ENCODE data around the gene MAG. TPM values are rescaled to one million over a fixed set of nuclear protein-coding genes. Genes with fewer than 3 reads are reported as not detected.
"Not testable (repeated sequence)": the region's sequence is repeated elsewhere in the genome, so short reads cannot be mapped to it uniquely, and the experiment has no call there.

Gene MAG
- total RNA-seq, 4 donors from 2014 or later, result 0.91 to 15.1 TPM; not detected in 2

- no peak for DNase-seq
- no peak for TF ChIP-seq POLR2A (IDR thresholded peaks at IDR 0.05)
- TF ChIP-seq CTCF (IDR thresholded peaks at IDR 0.05), result no peak
- Histone ChIP-seq H3K27ac (no peak overlapping the region), H3K9me3 (no peaks in the 10 kb centered on the region), H3K27me3 (no peaks in the 10 kb centered on the region), H3K36me3 (no peaks in the 10 kb centered on the region), H3K4me3 (no peak overlapping the region), H3K4me1 (no peaks in the 10 kb centered on the region)
- intact Hi-C loops (cut with DNase I; ENCODE audit: low total_unique reads), result no loop called here
Observed at GRCh38 chr19:35354898-35355297, 62.9 kb downstream of the MAG start.

DNA sequence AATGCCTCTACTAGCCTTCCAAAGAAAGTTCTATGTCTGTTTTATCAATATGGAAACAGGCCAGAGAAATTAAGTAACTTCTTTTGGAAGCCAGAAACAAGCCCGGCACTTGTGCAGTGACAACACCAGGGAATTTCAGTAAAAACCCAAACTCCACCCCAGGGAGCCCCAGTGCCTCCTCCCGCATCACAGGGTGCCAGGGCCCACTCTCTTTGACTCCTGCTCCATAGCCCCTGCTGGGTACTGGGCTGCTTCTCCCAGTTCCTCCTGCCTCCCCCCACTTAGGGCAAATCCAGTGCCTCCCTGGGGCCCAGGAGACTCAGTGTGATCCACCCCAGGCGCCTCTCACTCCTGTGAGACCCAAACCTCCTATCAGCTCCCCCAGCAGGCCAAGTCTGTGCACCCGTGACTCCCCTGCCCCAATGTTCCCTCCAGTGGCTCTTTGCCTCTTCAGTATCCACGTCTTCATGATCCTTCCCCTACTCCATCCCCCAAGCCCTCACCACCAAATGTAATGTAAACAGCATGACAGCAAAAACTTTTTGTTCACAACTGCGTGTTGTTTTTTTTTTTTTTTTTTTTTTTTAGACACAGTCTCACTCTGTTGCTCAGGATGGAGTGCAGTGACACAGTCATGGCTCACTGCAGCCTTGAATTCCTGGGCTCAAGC lies 64.0 kb downstream of the MAG start:
- Histone ChIP-seq H3K4me3 (no peak overlapping the region), H3K9me3 (no peaks in the 10 kb centered on the region), H3K27me3 (no peaks in the 10 kb centered on the region), H3K4me1 (no peaks in the 10 kb centered on the region), H3K36me3 (no peaks in the 10 kb centered on the region), H3K27ac (no peak overlapping the region)
- intact Hi-C loops (cut with DNase I; ENCODE audit: low total_unique reads), result no loop called here
- no peak for TF ChIP-seq POLR2A (IDR thresholded peaks at IDR 0.05)
- no peak for TF ChIP-seq CTCF (IDR thresholded peaks at IDR 0.05)
- DNase-seq, result no peak

- no peak for TF ChIP-seq CTCF (IDR thresholded peaks at IDR 0.05)
- TF ChIP-seq POLR2A (IDR thresholded peaks at IDR 0.05), result no peak
- H3K27me3 ChIP-seq, result no peaks in the 10 kb centered on the region
- H3K9me3 ChIP-seq, result no peaks in the 10 kb centered on the region
- H3K27ac ChIP-seq, result no peak within 1 kb of the TSS
- DNase-seq, result no peak
- H3K4me1 ChIP-seq, result no peaks in the 10 kb centered on the region
- intact Hi-C loops (cut with DNase I; ENCODE audit: low total_unique reads), result no loop called here
- H3K36me3 ChIP-seq, result no peaks in the 10 kb centered on the region
- no peak within 1 kb of the TSS for H3K4me3 ChIP-seq
Observed at GRCh38 chr19:35357867-35358573, 66.1 kb downstream of the MAG start, which contains the start of gene FFAR3. TSS of gene FFAR3 (plus strand) at chr19:35358460. CDS start at chr19:35358891, 431 bp downstream.

DNA sequence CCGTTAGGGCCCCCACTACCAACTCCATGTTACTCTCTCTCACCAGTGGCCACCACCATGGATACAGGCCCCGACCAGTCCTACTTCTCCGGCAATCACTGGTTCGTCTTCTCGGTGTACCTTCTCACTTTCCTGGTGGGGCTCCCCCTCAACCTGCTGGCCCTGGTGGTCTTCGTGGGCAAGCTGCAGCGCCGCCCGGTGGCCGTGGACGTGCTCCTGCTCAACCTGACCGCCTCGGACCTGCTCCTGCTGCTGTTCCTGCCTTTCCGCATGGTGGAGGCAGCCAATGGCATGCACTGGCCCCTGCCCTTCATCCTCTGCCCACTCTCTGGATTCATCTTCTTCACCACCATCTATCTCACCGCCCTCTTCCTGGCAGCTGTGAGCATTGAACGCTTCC lies 66.9 kb downstream of the MAG start:
- H3K9me3 ChIP-seq; H3K4me1 ChIP-seq; intact Hi-C loops (cut with DNase I; ENCODE audit: low total_unique reads); H3K27ac ChIP-seq; H3K36me3 ChIP-seq; DNase-seq; H3K27me3 ChIP-seq; H3K4me3 ChIP-seq: not testable (repeated sequence)

GRCh38 chr19:35359395-35359794 lies 67.4 kb downstream of the MAG start:
- H3K27me3 ChIP-seq; H3K36me3 ChIP-seq; H3K4me3 ChIP-seq; intact Hi-C loops (cut with DNase I; ENCODE audit: low total_unique reads); H3K9me3 ChIP-seq; H3K4me1 ChIP-seq; DNase-seq; H3K27ac ChIP-seq: not testable (repeated sequence)

GRCh38 chr19:35360081-35360480 lies 68.1 kb downstream of the MAG start:
- H3K36me3 ChIP-seq; H3K27ac ChIP-seq; H3K27me3 ChIP-seq; H3K4me3 ChIP-seq; H3K4me1 ChIP-seq; intact Hi-C loops (cut with DNase I; ENCODE audit: low total_unique reads); DNase-seq; H3K9me3 ChIP-seq: not testable (repeated sequence)

Measured in uterus (tissue), 4 donors.